GM12878 (cell line): ENCODE results near the gene PTPRS. TPM values are rescaled to one million over a fixed set of nuclear protein-coding genes. Genes with fewer than 3 reads are reported as not detected.

Source experiments
- ASH2L ChIP-seq: fragments of 300-600, 200-600 bp; sonication (generic); IDR thresholded peaks from 2 replicates; pipeline ENCODE4 v1.6.1; 2017; ENCODE audit warnings: low read depth, mild to moderate bottlenecking, borderline replicate concordance
- ATF7 ChIP-seq: fragments of 450-650 bp; IDR thresholded peaks from 2 replicates; pipeline ENCODE4 v1.6.1; 2016; ENCODE audit warnings: low read depth, mild to moderate bottlenecking
- CBX5 ChIP-seq: sonication (generic); IDR thresholded peaks from 2 replicates; pipeline ENCODE4 v1.6.1; 2016; ENCODE audit warnings: low read depth, moderate library complexity, mild to moderate bottlenecking, inconsistent platforms
- CHD2 ChIP-seq: IDR thresholded peaks from 2 replicates; pipeline ENCODE4 v1.6.1; 2011; ENCODE audit warnings: low read depth, low read length, improper control_type of control experiment, borderline replicate concordance
- EGR1 ChIP-seq, 2 experiments: IDR thresholded peaks; 1 replicate in 1 of 2; 2 replicates in 1 of 2; pipeline ENCODE4 v1.6.1; 2011 to 2012; ENCODE audit warnings: low read depth in 2 of 2, low read length in 2 of 2, borderline replicate concordance in 1 of 2, mild to moderate bottlenecking in 1 of 2, moderate library complexity in 1 of 2
- IKZF1 ChIP-seq: fragments of 450-650 bp; conservative IDR thresholded peaks from 2 replicates; pipeline ENCODE4 v1.6.1; 2017; ENCODE audit warnings: antibody characterized with exemption, mild to moderate bottlenecking
- IKZF2 ChIP-seq, 2 experiments: fragments of 450-650 bp; IDR thresholded peaks; 2 replicates each; pipeline ENCODE4 v1.6.1; 2017; ENCODE audit warnings: mild to moderate bottlenecking in 2 of 2, moderate library complexity in 2 of 2
- LARP7 ChIP-seq: fragments of 450-650 bp; IDR thresholded peaks from 2 replicates; pipeline ENCODE4 v1.6.1; 2017; ENCODE audit warnings: mild to moderate bottlenecking
- MTA3 ChIP-seq: IDR thresholded peaks from 2 replicates; pipeline ENCODE4 v1.6.1; 2012; ENCODE audit warnings: low read length, inconsistent platforms, borderline replicate concordance
- MYC ChIP-seq: IDR thresholded peaks from 2 replicates; pipeline ENCODE4 v1.6.1; 2011; ENCODE audit warnings: mild to moderate bottlenecking, low read length, moderate library complexity, inconsistent platforms; ENCODE audit not compliant: insufficient read depth, insufficient replicate concordance, insufficient read length, severe bottlenecking
- NFYB ChIP-seq: IDR thresholded peaks from 2 replicates; pipeline ENCODE4 v1.6.1; 2011; ENCODE audit warnings: low read depth, mild to moderate bottlenecking, low read length, improper control_type of control experiment, moderate library complexity; ENCODE audit not compliant: insufficient read depth
- NRF1 ChIP-seq: conservative IDR thresholded peaks from 2 replicates; pipeline ENCODE4 v1.6.1; 2011; ENCODE audit warnings: mild to moderate bottlenecking, low read depth, low read length, improper control_type of control experiment
- POLR2AphosphoS2 ChIP-seq: IDR thresholded peaks from 2 replicates; pipeline ENCODE4 v1.6.1; 2011; ENCODE audit warnings: low read depth, mild to moderate bottlenecking, low read length, improper control_type of control experiment, moderate library complexity
- POU2F2 ChIP-seq: IDR thresholded peaks from 3 replicates; pipeline ENCODE4 v1.6.1; 2011; ENCODE audit warnings: low read depth, mild to moderate bottlenecking, low read length, borderline replicate concordance
- RAD51 ChIP-seq: fragments of 450-650 bp; IDR thresholded peaks from 2 replicates; pipeline ENCODE4 v1.6.1; 2016; ENCODE audit warnings: moderate library complexity, mild to moderate bottlenecking, inconsistent platforms
- RB1 ChIP-seq: fragments of 450-650 bp; formaldehyde crosslinking; IDR thresholded peaks from 2 replicates; pipeline ENCODE4 v1.6.1; 2017; ENCODE audit warnings: mild to moderate bottlenecking, borderline replicate concordance
- RBBP5 ChIP-seq: fragments of 200-600 bp; sonication (generic); conservative IDR thresholded peaks from 2 replicates; pipeline ENCODE4 v1.6.1; 2016
- SMC3 ChIP-seq: IDR thresholded peaks from 2 replicates; pipeline ENCODE4 v1.6.1; 2011; ENCODE audit warnings: low read length, improper control_type of control experiment, borderline replicate concordance
- TCF3 ChIP-seq: IDR thresholded peaks from 2 replicates; pipeline ENCODE4 v1.6.1; 2012; ENCODE audit warnings: low read depth, mild to moderate bottlenecking, low read length, borderline replicate concordance; ENCODE audit not compliant: insufficient read depth
- YY1 ChIP-seq: IDR thresholded peaks from 2 replicates; pipeline ENCODE4 v1.6.1; 2011; ENCODE audit warnings: low read depth, mild to moderate bottlenecking, low read length
- ZBED1 ChIP-seq: IDR thresholded peaks from 2 replicates; pipeline ENCODE4 v1.6.1; 2016; ENCODE audit warnings: borderline replicate concordance
- ZNF207 ChIP-seq: fragments of 450-650 bp; IDR thresholded peaks from 2 replicates; pipeline ENCODE4 v1.6.1; 2014; ENCODE audit warnings: antibody characterized with exemption, mild to moderate bottlenecking, borderline replicate concordance
- ZNF24 ChIP-seq: fragments of 450-650 bp; IDR thresholded peaks from 2 replicates; pipeline ENCODE4 v1.6.1; 2017; ENCODE audit warnings: antibody characterized with exemption, mild to moderate bottlenecking
- polyA plus RNA-seq, 11 experiments: library from polyadenylated mRNA; depleted of rRNA in 4 of 11; unstranded in 6 of 11; stranded (reverse) in 5 of 11; fragments of >200 nt; fragmentation: Nextera tagmentation in 4 of 11; fragmentation: Illumina TruSeq in 1 of 11; extraction: Ambion mirVana in 4 of 11; extraction: Trizol in 1 of 11; gene quantifications; 1 replicate in 1 of 11; 2 replicates in 10 of 11; pipeline versions ENCODE4 v1.2.1 to v1.2.3, GENCODE V29; 2011 to 2016; ENCODE audit warnings: inconsistent platforms in 2 of 11, missing spikeins in 2 of 11, low read depth in 1 of 11
- total RNA-seq, 4 experiments: library from RNA; depleted of rRNA in 3 of 4; stranded (reverse); fragments of >200 nt in 3 of 4; fragmentation: Illumina TruSeq in 1 of 4; extraction: Trizol in 1 of 4; gene quantifications; 2 replicates each; pipeline versions ENCODE4 v1.2.1 to v1.2.3, GENCODE V29; 2013 to 2021
- TF ChIP-seq, protein P1 (sequence below): fragments of 450-650 bp; formaldehyde crosslinking; IDR thresholded peaks from 2 replicates; pipeline ENCODE4 v1.5.0; 2022; ENCODE audit warnings: mild to moderate bottlenecking, missing genetic modification characterization

The PTPRS gene
- total and polyA plus RNA-seq, 10 of the 15 experiments (the other 5 are each of a cell fraction or from before 2014, with no cell fraction given), result 0.09 to 32.1 (median 0.71) TPM

DNA sequence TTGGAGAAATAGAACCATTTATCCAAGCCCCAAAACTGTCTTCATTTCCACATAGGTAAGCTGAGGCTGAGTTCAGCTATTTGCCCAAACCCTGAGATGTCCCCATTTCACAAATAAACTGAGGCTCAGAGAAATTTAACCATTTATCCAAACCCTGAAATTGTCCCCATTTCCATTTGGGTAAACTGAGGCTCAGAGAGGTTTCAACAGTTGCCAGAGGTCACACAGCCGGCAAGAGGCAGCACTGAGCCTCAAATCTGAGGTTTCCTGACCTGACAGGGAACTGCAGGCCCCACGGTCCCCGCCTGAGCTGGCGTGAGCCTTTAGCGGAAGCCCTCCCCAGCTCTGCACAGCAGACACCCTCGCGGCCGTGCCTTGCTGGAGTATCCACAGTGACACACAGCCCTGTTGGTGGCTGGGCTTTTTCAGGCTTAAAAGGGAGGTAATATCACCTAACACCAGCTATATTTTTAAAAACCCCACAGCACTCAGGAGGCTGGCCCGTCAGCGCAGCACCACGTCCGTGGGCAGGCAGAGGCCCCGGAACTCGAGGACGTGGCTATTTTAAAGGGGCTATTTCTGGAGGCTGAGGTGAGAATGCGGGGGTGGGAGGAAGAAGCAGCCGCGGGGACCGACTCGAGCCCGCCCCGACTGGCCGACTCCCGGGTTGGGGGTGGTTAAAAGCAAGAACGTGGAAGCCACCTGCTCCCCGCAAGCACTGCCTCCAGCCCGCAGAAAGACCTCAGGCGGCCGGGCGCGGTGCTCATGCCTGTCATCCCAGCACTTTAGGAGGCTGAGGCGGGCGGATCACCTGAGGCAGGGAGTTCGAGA, 18.5 kb downstream of the PTPRS start (continued):
- 0 out of 2 replicates have a peak, but pooled peaks have one; percentile 37 for TF ChIP-seq CBX5
- TF ChIP-seq POLR2AphosphoS2, result no peak
- TF ChIP-seq RB1, result 0 out of 2 replicates have a peak, but pooled peaks have one; percentile 38
- TF ChIP-seq ZNF24, result no peak
- peak; percentile 95 for TF ChIP-seq IKZF1
- 0 out of 2 replicates have a peak, but pooled peaks have one; percentile 6 for TF ChIP-seq YY1
- no peak for TF ChIP-seq LARP7
- TF ChIP-seq NFYB, result no peak
- TF ChIP-seq ASH2L, result peak; percentile 74; the same call in 1 of the 2 replicates
- TF ChIP-seq NRF1, result no peak
- peak; percentile 90 to 93 for TF ChIP-seq IKZF2 (IDR thresholded peaks at IDR 0.05)
- TF ChIP-seq, protein P1, sequence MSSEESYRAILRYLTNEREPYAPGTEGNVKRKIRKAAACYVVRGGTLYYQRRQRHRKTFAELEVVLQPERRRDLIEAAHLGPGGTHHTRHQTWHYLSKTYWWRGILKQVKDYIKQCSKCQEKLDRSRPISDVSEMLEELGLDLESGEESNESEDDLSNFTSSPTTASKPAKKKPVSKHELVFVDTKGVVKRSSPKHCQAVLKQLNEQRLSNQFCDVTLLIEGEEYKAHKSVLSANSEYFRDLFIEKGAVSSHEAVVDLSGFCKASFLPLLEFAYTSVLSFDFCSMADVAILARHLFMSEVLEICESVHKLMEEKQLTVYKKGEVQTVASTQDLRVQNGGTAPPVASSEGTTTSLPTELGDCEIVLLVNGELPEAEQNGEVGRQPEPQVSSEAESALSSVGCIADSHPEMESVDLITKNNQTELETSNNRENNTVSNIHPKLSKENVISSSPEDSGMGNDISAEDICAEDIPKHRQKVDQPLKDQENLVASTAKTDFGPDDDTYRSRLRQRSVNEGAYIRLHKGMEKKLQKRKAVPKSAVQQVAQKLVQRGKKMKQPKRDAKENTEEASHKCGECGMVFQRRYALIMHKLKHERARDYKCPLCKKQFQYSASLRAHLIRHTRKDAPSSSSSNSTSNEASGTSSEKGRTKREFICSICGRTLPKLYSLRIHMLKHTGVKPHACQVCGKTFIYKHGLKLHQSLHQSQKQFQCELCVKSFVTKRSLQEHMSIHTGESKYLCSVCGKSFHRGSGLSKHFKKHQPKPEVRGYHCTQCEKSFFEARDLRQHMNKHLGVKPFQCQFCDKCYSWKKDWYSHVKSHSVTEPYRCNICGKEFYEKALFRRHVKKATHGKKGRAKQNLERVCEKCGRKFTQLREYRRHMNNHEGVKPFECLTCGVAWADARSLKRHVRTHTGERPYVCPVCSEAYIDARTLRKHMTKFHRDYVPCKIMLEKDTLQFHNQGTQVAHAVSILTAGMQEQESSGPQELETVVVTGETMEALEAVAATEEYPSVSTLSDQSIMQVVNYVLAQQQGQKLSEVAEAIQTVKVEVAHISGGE (CRISPR knock-in tag), result no peak
- peak; percentile 47; the same call in 1 of the 2 replicates for TF ChIP-seq CHD2
- no peak for TF ChIP-seq MTA3
- TF ChIP-seq MYC, result no peak
- peak; percentile 66; the same call in 1 of the 2 replicates for TF ChIP-seq ZBED1
- peak; percentile 81 for TF ChIP-seq ATF7
- TF ChIP-seq TCF3, result no peak
- TF ChIP-seq ZNF207, result peak; percentile 49; the same call in 1 of the 2 replicates
- TF ChIP-seq RAD51, result no peak
- TF ChIP-seq POU2F2, result no peak
- TF ChIP-seq RBBP5, result peak; percentile 66; the same call in 1 of the 2 replicates
- peak; percentile 7; the same call in 1 of the 2 replicates for TF ChIP-seq SMC3
- peak; percentile 35 to 99 for TF ChIP-seq EGR1 (IDR thresholded peaks at IDR 0.05; ENCODE audit: borderline replicate concordance in 1 of 2, low read depth in 2 of 2, low read length in 2 of 2)
